ENCODE measurements around the gene RPUSD2.
"Not testable (repeated sequence)": the region's sequence is repeated elsewhere in the genome, so short reads cannot be mapped to it uniquely, and the experiment has no call there.

Gene RPUSD2

GRCh38 chr15:40565333-40566238 is 3.5 kb upstream of the RPUSD2 start:
- DNase-seq (ENCODE audit: low spot score) = no peak

- DNase-seq (ENCODE audit: low spot score) = peak; percentile 61
Measured at GRCh38 chr15:40567111-40567510, 2.0 kb upstream of the RPUSD2 start.

- no peak for DNase-seq (ENCODE audit: low spot score)
Measured at GRCh38 chr15:40575113-40575512, 6.0 kb downstream of the RPUSD2 start.

GRCh38 chr15:40576914-40577313 is 7.8 kb downstream of the RPUSD2 start:
- not testable (repeated sequence) for DNase-seq (ENCODE audit: low spot score)

- DNase-seq (ENCODE audit: low spot score) = no peak
Measured at GRCh38 chr15:40578892-40579291, 9.8 kb downstream of the RPUSD2 start.

GRCh38 chr15:40581796-40582195 is 12.7 kb downstream of the RPUSD2 start:
- not testable (repeated sequence) for DNase-seq (ENCODE audit: low spot score)

- peak; percentile 95 for DNase-seq (ENCODE audit: low spot score)
Measured at GRCh38 chr15:40582726-40583246, 13.7 kb downstream of the RPUSD2 start.

- DNase-seq (ENCODE audit: low spot score) = no peak
Measured at GRCh38 chr15:40584191-40584590, 15.1 kb downstream of the RPUSD2 start.

GRCh38 chr15:40590667-40591050 is 21.6 kb downstream of the RPUSD2 start:
- no peak for DNase-seq (ENCODE audit: low spot score)

GRCh38 chr15:40591389-40591788 is 22.3 kb downstream of the RPUSD2 start:
- DNase-seq (ENCODE audit: low spot score) = no peak

GRCh38 chr15:40593165-40593564 is 24.1 kb downstream of the RPUSD2 start:
- DNase-seq (ENCODE audit: low spot score) = no peak

GRCh38 chr15:40593588-40594428 is 24.7 kb downstream of the RPUSD2 start, which contains the start of gene KNL1:
Gene KNL1 (plus strand): TSS chr15:40594249. CDS start chr15:40602932, 8,683 bp downstream.
- peak; percentile 92 for DNase-seq (ENCODE audit: low spot score)

GRCh38 chr15:40594429-40594836 is 25.3 kb downstream of the RPUSD2 start:
- DNase-seq (ENCODE audit: low spot score) = peak; percentile 77

GRCh38 chr15:40595219-40595618 is 26.1 kb downstream of the RPUSD2 start:
- no peak for DNase-seq (ENCODE audit: low spot score)

- DNase-seq (ENCODE audit: low spot score) = no peak
Measured at GRCh38 chr15:40595773-40596172, 26.7 kb downstream of the RPUSD2 start.

- DNase-seq (ENCODE audit: low spot score) = no peak
Measured at GRCh38 chr15:40597024-40597423, 27.9 kb downstream of the RPUSD2 start.

- DNase-seq (ENCODE audit: low spot score) = no peak
Measured at GRCh38 chr15:40598126-40598525, 29.0 kb downstream of the RPUSD2 start.

GRCh38 chr15:40598672-40599071 is 29.6 kb downstream of the RPUSD2 start:
- no peak for DNase-seq (ENCODE audit: low spot score)

GRCh38 chr15:40600956-40601355 is 31.9 kb downstream of the RPUSD2 start:
- no peak for DNase-seq (ENCODE audit: low spot score)

GRCh38 chr15:40603935-40604334 is 34.8 kb downstream of the RPUSD2 start:
- DNase-seq (ENCODE audit: low spot score) = no peak

GRCh38 chr15:40613080-40613479 is 44.0 kb downstream of the RPUSD2 start:
- DNase-seq (ENCODE audit: low spot score) = no peak

- DNase-seq (ENCODE audit: low spot score) = no peak
Measured at GRCh38 chr15:40618023-40618422, 48.9 kb downstream of the RPUSD2 start.

- no peak for DNase-seq (ENCODE audit: low spot score)
Measured at GRCh38 chr15:40618906-40619305, 49.8 kb downstream of the RPUSD2 start.
